ENCODE measurements around the gene TRIOBP. TPM values are rescaled to one million over a fixed set of nuclear protein-coding genes. Genes with fewer than 3 reads are reported as not detected.
"Not testable (repeated sequence)": the region's sequence is repeated elsewhere in the genome, so short reads cannot be mapped to it uniquely, and the experiment has no call there.

The TRIOBP gene, protein sequence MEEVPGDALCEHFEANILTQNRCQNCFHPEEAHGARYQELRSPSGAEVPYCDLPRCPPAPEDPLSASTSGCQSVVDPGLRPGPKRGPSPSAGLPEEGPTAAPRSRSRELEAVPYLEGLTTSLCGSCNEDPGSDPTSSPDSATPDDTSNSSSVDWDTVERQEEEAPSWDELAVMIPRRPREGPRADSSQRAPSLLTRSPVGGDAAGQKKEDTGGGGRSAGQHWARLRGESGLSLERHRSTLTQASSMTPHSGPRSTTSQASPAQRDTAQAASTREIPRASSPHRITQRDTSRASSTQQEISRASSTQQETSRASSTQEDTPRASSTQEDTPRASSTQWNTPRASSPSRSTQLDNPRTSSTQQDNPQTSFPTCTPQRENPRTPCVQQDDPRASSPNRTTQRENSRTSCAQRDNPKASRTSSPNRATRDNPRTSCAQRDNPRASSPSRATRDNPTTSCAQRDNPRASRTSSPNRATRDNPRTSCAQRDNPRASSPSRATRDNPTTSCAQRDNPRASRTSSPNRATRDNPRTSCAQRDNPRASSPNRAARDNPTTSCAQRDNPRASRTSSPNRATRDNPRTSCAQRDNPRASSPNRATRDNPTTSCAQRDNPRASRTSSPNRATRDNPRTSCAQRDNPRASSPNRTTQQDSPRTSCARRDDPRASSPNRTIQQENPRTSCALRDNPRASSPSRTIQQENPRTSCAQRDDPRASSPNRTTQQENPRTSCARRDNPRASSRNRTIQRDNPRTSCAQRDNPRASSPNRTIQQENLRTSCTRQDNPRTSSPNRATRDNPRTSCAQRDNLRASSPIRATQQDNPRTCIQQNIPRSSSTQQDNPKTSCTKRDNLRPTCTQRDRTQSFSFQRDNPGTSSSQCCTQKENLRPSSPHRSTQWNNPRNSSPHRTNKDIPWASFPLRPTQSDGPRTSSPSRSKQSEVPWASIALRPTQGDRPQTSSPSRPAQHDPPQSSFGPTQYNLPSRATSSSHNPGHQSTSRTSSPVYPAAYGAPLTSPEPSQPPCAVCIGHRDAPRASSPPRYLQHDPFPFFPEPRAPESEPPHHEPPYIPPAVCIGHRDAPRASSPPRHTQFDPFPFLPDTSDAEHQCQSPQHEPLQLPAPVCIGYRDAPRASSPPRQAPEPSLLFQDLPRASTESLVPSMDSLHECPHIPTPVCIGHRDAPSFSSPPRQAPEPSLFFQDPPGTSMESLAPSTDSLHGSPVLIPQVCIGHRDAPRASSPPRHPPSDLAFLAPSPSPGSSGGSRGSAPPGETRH (N-terminal part only)
- 10 to 100 TPM; 33.4 to 61.8 (median 43.9) TPM for polyA plus RNA-seq (ENCODE audit: insufficient read length in 10 of 10)
- long read RNA-seq, donor 1, transcript TRIOBP-203 (14 exons, 2,324 nt) = major isoform, 7 of 8 reads
- long read RNA-seq, donor 1, partial matches to known transcripts = 0 of 8 reads
- long read RNA-seq, donor 1, other reads (novel, unspliced or antisense) = 0 of 8 reads
- long read RNA-seq, donor 2, transcript TRIOBP-203 (14 exons, 2,324 nt) = major isoform, 10 of 19 reads
- long read RNA-seq, donor 2, partial matches to known transcripts = 7 of 19 reads
- long read RNA-seq, donor 2, other reads (novel, unspliced or antisense) = 0 of 19 reads
- long read RNA-seq, donor 3 = 0 reads
- long read RNA-seq, donor 4, transcript TRIOBP-203 (14 exons, 2,324 nt) = major isoform, 5 of 11 reads
- long read RNA-seq, donor 4, partial matches to known transcripts = 5 of 11 reads
- long read RNA-seq, donor 4, other reads (novel, unspliced or antisense) = 0 of 11 reads
- long read RNA-seq, donor 5, transcript TRIOBP-203 (14 exons, 2,324 nt) = major isoform, 8 of 9 reads
- long read RNA-seq, donor 5, partial matches to known transcripts = 0 of 9 reads
- long read RNA-seq, donor 5, other reads (novel, unspliced or antisense) = 0 of 9 reads
- long read RNA-seq, donor 6, transcript TRIOBP-203 (14 exons, 2,324 nt) = major isoform, 14 of 18 reads
- long read RNA-seq, donor 6, partial matches to known transcripts = 0 of 18 reads
- long read RNA-seq, donor 6, other reads (novel, unspliced or antisense) = 0 of 18 reads
- long read RNA-seq, donor 7, transcript TRIOBP-203 (14 exons, 2,324 nt) = major isoform, 11 of 13 reads
- long read RNA-seq, donor 7, partial matches to known transcripts = 0 of 13 reads
- long read RNA-seq, donor 7, other reads (novel, unspliced or antisense) = 0 of 13 reads
- long read RNA-seq, donor 8, transcript TRIOBP-203 (14 exons, 2,324 nt) = major isoform, 7 of 15 reads
- long read RNA-seq, donor 8, partial matches to known transcripts = 8 of 15 reads
- long read RNA-seq, donor 8, other reads (novel, unspliced or antisense) = 0 of 15 reads
- long read RNA-seq, donor 9, partial matches to known transcripts = 0 of 2 reads
- long read RNA-seq, donor 9, other reads (novel, unspliced or antisense) = 0 of 2 reads

DNA sequence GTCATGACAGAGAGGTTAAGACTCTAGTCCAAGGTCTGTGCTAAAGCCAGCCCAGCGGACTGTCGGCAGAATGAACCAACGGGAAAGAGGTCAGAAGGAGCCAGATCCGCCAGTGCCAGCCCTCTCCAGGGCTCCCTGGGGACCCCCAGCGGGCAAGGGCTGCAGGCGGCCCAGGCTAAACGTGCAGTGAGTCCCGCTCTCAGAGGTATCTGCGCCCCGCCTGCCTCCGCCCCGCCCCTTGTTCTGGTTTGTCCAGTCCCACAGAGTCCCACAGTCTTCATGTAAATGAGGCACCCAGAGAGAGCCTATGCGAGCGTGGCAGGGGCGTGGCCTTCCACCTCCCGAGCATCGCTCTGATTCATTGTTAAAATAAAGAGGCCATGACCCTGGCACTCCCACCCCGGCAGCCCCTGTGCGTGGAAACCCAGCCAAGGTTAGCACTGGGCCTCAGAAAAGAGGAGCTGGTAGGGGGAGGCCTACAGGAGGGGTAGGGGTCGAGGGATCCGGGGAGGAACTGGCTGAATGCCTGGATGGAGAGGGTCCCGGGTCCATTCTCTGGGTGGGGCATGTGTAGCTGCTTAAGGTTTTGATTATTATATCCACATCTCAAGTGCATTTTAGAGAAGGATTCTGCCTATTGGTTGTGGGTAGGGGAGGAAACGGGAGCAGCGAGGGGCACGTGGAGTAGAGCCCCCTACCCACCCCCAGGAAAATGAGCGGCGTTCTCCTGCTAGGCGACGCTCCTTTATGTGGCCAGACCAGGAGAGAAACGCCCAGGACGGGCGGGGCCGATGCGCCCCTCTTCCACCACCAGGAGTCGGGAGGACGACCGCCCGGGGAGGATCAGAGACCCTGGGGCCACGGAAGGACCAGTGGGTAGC, at the start of gene TRIOBP:
Gene TRIOBP (plus strand): TSS at position 392 of the 881 bp plus-strand sequence. CDS start 4,318 bp downstream, outside the sequence.
- peak; percentile 91 to 97 (median 93) for DNase-seq

DNA sequence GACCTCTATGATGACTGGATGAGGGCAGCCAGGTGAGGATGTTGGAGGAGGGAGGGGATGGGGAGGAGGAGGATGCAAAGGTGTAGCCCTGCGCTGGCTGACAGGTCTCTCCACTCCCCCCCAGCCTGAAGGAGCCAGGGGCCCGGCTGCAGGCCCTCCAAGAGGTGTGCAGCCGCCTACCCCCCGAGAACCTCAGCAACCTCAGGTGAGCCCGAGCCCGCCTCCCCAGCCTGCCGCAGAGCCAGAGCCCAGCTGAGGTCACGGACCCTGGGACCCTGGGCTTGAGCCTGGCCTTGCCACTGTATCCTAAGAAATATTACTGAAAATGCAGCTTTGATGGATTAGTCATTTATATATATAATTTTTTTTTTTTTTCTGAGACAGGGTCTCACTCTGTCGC, 49.5 kb upstream of the TRIOBP start:
- DNase-seq = no peak

DNA sequence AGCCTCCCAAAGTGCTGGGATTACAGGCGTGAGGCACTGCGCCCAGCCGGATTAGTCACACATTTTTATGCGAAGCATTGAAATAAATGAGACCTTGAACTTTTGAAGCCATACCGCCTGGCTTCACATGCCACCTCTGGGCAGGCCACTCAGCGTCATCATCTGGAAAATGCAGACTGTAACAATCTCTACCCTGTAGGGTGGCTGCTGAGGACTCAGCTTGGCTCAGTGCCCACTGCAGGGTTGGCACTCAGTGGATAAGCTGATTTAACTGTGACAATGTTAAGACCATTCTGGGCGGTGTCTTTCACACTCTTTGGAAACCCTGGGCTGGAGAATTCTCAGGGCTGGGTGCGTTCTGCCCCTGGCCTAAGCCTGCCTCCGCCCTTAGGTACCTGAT, 48.9 kb upstream of the TRIOBP start:
- peak in 1 of 3 donors; percentile 63 for DNase-seq

DNA sequence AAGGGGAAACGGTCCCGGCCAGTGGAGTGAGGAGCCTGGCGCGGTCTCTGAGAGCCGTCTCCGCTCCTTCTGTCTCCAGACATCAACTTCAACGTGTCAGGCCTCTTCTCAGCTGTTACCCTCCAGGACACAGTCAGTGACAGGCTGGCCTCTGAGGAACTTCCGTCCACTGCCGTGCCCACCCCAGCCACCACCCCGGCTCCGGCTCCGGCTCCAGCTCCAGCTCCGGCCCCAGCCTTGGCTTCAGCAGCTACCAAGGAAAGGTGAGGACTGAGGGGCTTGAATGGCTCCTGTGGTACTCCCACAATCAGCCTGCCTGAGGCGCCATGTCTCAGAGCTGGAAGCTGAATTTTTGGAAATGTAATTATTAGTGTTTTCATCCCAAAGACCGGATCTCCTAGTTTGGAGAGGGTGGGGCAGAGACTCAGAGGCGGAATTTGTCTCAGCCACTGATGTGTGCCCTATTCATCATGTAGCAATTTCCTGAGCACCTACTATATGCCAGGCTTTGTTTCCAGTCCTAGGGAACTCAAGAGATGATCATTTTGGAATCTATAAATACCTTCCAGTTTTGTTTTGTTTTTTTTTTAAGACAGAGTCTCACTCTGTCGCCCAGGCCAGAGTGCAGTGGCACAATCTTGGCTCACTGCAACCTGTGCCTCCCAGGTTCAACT, 46.2 kb upstream of the TRIOBP start:
- DNase-seq = no peak

DNA sequence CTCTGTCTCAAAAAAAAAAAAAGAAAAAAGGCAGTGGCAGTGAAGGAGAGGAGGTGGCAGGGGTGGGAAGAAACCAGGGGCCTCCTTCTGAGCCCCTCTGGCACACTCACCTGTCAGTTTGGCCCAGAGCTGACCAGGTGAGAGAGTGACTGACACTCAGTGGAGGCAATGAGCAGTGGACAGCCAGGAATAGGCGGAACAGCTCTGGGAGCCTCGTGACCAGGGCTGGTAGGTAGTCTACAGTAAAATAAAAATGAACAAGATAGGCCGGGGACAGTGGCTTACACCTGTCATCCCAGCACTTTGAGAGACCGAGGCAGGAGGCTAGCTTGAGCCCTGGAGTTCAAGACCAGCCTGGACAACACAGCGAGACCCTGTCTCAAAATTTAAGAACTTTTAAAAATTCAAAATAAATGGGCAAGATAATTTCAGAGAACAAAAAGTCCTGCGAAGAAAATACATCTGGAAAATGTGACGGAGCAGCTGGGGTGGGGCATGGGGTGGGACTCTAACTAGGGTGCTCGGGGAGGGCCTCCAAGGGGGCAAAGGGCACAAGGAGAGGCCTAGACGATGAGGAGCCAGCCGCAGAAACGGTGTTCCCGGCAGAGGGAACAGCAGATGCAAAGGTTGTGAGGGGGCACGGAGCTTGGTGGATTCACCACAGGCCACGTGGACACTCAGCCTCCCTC, 42.1 kb upstream of the TRIOBP start:
- DNase-seq = no peak

DNA sequence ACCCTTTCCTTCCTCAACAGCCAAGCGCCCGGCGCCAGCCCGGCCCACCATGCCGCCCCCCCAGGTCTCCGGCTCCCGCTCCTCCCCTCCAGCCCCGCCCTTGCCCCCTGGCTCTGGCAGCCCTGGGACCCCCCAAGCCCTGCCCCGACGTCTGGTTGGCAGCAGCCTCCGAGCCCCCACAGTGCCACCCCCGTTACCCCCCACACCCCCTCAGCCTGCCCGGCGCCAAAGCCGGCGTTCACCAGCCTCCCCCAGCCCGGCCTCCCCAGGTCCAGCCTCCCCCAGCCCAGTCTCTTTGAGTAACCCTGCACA, 41.6 kb upstream of the TRIOBP start:
- no peak for DNase-seq

DNA sequence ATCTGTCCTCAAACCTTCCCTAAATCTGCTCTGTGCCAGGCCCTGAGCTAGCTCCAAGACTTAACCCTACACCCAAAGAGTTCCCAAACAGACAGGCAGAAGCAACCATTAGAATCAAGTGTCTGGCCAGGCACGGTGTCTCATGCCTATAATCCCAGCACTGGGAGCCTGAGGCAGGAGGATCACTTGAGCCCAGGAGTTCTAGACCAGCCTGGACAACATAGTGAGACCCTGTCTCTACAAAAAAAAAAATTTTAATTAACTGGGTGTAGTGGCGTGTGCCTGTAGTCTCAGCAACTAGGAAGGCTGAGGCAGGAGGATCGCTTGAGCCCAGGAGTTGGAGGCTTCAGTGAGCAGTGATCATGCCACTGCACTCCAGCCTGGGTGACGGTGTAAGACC, 40.3 kb upstream of the TRIOBP start:
- not testable (repeated sequence) for DNase-seq

DNA sequence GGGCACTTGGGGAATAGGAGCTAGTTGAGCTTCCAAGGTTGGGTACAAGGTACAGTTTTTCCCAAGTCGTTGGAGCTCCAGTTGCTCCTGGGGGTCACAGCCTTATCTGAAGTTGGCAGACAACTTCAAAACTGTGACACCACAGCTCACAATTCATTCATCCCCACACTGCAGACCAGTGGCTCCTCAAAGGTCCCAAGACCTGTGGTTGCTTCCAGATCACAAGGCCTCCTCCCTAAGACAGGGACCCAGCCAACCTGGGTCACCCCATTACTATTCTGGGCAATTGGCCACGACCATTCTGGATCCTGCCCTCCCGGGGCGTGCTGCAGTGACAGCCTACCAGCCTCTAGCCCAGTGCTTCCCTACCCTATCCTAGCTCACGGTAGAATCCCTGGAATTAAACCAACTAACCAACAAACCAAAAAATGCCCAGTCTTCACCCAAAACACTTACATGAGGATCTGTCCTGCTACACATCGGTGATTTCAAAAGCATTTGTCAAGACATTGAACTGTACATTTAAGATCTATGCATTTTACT, 39.2 kb upstream of the TRIOBP start:
- no peak for DNase-seq

DNA sequence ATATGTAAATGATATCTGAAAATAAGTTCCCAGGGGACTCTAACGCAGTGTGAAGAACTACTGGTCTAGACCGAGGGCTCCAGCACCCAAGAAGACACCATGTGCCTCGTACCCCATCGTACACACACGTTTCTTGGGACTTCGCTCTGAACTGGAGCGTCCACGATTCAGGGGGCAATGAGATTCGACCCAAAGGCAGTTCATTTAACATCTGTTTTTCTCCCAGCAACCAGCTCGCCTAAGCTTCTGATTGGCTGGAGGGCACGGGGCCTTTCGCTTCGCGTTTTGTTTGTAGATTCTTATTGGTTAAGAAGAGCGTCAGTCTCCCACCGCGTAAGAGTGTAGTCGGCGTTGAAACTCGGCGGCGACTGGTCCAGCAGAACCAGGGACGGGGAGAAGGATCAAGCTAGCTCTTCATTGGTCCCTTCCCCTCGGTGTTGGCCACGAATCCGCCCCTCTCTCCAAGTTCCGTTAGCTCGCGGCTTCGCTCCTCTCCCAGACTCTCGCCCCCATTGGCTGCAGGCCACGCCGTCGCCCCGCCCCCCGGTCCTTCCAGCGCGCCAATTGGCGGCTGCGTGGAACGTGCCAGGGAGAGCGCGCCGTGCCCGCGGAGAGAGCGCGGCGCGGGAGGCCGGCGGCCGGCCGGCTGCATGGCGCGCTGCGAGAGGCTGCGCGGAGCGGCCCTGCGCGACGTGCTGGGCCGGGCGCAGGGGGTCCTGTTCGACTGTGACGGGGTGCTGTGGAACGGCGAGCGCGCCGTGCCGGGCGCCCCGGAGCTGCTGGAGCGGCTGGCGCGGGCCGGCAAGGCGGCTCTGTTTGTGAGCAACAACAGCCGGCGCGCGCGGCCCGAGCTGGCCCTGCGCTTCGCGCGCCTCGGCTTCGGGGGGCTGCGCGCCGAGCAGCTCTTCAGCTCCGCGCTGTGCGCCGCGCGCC, 38.4 kb upstream of the TRIOBP start, which contains the start of gene PDXP:
Gene PDXP (plus strand): TSS at position 591 of the 933 bp plus-strand sequence. CDS start 60 bp downstream, at position 651.
- peak; percentile 100 for DNase-seq

DNA sequence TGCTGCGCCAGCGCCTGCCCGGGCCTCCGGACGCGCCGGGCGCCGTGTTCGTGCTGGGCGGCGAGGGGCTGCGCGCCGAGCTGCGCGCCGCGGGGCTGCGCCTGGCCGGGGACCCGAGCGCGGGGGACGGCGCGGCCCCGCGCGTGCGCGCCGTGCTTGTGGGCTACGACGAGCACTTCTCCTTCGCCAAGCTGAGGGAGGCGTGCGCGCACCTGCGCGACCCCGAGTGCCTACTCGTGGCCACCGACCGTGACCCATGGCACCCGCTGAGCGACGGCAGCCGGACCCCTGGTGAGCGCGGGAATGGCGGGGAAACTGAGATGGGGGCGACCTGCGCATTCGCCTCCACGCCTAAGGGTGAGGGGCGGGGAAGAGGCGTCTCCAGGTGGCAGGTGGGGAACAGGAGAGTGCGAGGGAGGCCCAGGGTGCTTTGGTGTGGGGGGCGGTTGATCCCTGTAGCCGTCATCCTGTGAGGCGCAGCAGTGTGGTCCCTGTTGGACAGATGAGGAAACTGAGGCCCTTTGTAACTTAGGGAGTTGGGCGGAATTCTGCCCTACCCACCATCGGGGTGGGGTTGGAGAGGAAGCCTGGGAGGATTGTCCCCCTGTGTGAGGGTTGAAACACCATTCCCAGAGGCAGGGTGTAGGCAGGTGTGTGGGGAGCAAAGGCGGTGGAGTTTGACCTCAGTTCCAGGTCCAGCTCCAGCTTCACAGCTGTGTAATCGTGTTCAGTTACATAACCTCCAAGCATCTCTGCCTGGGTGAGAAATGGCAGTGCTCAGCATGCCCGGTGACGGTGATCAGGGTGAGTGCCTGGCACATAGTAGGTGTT, 37.6 kb upstream of the TRIOBP start:
- DNase-seq = no peak

DNA sequence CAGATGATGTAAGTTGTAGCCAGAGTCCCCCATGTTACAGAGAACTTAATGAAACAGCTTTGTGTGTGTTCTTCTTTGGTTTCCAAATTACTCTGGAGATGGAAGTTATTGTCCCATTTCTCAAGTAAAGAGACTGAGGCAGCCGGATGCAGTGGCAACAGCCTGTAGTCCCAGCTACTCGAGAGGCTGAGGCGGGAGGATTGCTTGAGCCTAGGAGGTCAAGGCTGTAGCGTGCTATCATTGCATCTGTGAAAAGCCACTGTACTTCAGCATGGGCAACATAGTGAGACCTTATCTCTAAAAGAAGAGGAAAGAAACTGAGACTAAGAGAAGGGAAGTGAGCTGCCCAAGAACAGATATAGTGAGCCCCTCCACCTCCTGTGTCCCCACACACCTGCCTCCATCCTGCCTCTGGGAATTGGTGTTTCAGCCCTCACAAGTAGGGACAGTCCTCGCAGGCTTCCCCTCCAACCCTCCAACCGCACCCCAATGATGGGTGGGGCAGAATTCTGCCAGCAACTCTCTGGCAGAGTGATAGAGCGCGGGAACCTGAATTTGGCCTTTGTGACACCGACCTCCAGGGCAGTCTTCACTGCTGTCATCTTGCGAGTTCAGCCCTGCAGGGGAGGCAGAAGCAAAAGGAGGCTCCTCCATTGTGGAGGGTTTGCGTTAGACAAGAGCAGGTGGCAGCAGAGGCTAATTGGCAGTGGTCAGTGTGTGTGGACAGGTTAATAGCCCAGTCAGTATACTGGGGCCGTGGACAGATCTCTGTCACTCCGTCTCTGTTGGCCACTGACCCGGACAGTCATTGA, 36.7 kb upstream of the TRIOBP start:
- DNase-seq = no peak

DNA sequence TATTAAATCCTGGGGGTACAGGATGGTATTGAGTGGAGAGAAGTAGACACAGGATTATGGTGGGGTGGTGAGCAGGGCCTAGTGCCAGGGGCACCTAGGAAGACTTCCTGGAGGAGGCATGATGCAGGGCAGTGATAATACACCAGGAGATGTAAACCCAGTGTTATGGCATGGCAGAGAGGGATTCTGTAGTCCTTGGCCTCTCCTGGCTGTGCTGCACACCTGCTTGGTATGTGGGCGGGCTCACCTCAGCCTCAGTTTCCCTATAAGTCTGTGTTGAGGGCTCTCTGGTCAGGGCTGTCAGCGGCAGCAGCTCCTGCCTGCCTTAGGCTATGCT, 36.2 kb upstream of the TRIOBP start:
- no peak for DNase-seq

DNA sequence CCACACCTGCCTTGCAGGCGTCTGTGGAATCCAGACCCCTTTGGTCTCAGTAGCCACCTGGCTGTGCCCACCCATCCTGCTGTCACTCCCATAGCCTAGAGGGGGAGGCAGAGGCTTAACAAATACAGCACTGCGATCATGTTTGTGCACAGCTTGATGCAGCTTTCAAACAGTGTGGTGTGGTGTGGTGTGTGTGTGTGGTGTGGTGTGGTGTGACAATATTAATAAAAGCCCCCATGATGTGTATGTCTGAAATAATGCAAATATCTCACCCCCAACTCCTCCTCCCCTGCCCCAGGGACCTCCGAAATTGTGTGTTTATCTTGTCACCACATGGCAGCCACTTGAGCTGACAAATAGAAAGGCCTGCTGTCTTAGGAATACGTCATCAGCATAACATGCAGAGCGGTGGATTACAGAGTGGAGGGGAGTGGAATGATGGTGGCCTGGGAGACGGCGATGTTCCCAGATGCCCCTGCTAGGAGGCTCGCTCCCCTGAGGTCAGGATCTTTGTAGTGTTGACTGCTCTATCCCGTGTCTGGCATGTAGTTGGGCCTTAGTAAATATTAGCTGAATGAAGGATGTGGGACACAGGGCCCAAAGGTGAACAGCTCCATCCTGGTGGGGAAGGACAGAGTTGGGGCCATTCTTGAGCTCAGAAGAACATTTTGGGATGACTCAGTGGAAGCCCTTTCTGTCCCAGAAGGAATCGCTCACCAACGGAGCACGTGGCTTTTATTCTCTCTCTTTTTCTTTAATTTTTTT, 35.5 kb upstream of the TRIOBP start:
- DNase-seq = peak; percentile 61 to 86 (median 75)
